ENCODE results near the gene EVC.
"Not testable (repeated sequence)": the region's sequence is repeated elsewhere in the genome, so short reads cannot be mapped to it uniquely, and the experiment has no call there.

Gene EVC

DNA sequence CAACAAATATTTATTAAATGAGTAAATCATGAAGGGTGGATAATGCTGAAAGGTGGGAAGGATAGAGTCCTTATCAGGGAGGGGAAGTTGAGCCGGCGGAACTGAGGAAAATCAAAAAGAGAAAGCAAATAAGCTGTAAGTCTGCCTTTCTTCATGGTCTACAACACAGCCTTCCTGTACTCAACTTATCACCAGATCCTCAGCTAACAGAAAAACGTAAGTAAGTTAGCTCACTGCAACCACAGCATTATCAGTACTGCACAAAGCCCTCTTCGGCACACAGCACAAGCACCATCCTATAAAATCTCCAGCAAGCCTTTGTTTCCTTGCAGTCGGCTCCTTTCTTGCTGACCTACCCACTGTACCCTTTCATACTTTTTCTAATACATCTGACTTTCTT is 111.6 kb downstream of the EVC start:
- DNase-seq: no peak

- no peak for DNase-seq
These were observed 112.7 kb downstream of the EVC start for GRCh38 chr4:5823542-5824211.

- DNase-seq: no peak
These were observed 113.2 kb downstream of the EVC start for GRCh38 chr4:5824227-5824626.

DNA sequence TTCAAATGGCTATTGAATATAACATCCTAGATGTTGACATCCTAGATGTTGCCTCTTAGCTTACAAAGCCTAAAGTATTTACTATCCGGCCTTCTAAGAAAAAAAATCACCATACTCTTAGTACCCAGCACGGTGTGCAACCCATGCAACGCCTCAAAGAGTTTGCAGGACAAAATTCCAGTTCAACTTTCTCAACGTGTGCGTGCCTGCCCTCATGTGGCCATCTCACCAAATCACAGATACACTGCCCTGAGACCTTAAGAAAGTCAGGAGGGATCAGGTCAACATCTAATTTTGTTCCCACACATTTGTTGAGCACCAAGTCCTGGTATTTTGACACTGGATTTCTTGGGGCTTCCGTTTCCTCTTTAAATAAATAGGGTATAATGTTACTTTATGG is 113.6 kb downstream of the EVC start:
- DNase-seq: no peak

- no peak for DNase-seq
These were observed 114.5 kb downstream of the EVC start for GRCh38 chr4:5825321-5826041.

GRCh38 chr4:5826437-5827107 is 115.6 kb downstream of the EVC start:
- no peak for DNase-seq

DNA sequence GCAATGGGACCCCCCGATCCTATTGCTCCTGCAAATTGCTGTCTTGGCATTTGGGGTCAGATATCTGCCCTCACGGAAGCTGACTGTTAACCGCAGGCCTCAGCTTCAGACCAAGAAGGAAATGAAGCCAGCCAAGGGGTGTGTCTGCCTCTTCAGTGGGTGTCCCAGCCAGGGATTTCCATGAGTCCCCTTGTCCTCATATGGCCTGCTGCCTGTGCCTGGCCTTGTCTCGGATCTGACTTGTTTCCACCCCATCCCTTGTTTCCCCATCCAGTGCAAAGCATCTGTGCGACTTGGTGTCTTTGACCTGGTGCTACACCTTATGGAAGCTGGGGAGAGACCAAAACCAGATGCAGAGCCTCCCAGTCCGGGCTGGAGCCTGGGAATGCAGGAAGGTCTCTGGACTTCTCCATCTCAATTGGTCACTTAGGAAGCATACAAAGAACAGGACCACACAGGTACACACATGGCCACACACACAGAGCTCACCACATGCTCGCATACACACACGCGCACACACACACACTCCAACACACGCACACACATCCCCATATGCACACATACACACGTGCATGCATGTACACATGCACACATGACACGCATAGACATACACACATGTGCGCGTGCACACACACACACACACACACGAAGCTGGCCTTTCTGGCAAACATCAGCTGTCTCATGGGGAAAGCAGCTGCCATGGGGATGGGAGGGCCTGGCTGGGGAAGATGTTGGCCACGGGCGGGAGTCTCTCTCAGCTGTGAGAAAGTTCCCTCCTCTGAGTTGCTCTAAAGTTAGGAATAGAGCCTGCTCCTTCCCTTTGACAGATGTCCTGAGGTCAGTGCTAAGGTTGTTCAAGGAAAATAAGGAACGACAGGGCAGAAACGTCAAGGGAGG is 116.4 kb downstream of the EVC start:
- DNase-seq: no peak

GRCh38 chr4:5828005-5828391 is 117.0 kb downstream of the EVC start:
- DNase-seq: no peak

DNA sequence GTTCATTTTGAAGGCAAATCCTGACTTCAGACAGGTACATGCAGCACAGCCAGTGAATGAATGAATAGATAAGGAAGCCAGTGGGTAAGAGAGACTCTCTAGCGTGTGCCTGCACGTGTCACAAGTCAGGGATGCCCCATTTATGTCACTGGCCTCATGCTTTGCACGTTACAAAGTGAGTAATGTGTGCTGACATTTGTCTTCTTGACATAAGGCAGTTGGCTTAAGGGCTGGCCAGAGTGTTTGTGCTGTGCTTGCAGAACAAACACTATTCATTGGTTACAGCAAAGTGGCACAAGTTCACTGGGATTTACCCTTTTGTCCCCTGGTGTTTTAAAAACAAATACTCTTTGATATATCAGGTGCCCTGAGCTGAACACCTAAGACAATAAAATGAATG is 125.9 kb downstream of the EVC start:
- no peak for DNase-seq

DNA sequence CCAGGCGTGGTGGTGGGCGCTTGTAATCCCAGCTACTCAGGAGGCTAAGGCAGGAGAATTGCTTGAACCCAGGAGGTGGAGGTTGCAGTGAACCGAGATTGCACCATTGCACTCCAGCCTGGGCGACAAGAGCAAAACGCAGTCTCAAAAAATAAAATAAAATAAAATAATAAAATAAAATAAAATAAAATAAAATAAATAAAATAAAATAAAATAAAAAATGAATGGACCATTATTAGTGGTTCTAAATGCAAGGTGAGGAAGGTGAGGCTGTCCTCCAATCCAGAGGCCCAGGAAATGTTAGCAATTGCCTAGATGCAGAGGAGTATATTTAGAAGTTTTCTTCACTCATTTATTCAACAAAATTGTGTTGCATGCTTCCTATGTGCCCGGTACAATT is 126.5 kb downstream of the EVC start:
- DNase-seq: not testable (repeated sequence)

GRCh38 chr4:5839332-5839731 is 128.3 kb downstream of the EVC start:
- no peak for DNase-seq

- DNase-seq: no peak
These were observed 129.0 kb downstream of the EVC start for GRCh38 chr4:5839751-5840674.

GRCh38 chr4:5842456-5842855 is 131.5 kb downstream of the EVC start:
- no peak for DNase-seq

DNA sequence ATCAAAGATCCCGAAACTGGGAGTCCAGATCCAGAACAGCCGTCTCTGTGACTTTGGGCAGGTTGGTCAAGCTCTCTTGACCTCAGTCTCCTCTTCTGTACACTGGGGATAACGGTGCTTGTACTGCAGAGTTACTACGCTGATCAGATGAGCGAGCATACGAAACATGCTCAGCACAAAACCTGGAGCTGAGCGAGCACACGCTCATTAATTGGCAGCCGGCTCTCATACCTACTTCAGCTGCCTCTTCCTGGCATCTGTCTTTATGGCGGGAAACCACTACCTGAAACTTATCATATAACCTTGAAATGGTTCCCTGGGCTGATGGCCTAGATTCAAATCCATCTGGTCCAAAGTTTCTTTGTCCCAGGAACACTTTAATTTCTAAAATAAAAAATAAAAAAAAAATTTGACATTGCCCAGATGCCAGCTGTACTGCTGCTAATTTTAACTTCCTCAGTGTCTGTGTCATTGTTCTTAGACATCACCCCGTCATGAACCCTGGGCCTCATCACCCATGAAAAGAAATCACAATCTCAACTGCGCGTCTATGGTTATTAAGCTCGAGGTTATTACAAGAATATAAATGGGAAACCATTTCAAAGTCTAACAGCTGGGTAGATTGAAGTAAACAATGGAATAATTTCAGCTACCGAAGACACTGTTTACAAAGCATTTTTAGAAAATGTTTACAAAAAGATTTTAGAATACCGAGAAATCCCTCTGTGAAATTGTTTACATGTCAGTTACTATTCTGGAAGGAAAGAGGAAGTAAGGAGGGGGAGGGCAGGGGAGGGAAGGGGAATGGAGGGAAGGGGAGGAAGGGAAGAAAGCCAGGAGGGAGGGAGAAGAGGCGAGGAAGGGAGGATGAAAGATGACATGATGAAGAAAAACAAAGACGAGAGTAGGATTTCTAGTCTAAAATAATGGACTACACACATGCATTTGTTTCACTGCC is 132.9 kb downstream of the EVC start:
- no peak for DNase-seq

GRCh38 chr4:5845035-5845905 is 134.3 kb downstream of the EVC start:
- no peak for DNase-seq

GRCh38 chr4:5851637-5852301 is 140.8 kb downstream of the EVC start:
- no peak for DNase-seq

DNA sequence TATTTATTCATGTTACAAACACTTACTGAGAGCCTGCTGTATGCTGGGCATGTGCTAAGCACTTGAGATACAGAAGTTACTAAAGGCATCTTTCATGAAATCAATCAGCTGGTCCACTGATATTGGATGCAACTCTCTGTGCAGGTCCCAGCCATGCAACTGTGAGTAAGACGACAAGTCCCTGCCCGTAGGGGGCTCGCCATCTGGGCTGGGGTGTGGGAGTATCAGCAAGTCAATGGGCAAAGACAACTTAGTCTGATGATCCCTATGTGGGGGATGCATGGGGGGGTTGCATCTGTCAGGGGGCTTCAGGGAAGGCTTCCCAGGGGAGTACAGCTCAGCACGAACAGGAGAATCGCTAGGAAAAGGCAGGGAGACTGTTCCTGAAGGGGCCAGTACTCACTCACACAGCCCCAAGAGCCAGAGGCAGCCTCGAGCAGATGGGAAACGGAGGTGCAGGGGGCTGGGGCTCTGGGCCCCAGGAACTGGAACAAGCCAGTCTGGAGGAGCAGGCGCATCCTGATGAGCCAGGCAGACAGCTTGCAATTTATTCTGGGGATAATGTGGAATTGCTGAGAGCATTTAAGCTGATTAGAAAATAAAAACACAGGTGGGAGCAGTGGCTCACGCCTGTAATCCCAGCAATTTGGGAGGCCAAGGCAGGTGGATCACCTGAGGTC is 141.7 kb downstream of the EVC start:
- DNase-seq: no peak

DNA sequence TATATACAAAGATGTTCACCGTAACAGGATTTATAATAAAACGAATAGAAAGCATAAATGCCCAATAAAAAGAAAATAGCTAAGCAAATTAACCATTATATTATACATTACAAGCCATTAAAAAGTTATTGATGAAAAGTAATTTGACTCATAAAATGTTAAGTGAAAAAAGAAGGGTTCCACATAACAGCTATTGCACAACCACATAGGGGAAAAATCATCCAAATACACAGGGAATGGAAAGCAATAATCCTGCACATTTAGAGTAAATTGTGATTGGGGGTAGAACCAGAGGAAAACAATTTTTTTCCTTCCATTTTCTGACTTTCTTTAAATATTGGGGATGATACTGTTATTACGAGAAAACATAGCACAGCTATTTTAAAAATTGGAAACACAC is 143.9 kb downstream of the EVC start:
- DNase-seq: no peak

DNA sequence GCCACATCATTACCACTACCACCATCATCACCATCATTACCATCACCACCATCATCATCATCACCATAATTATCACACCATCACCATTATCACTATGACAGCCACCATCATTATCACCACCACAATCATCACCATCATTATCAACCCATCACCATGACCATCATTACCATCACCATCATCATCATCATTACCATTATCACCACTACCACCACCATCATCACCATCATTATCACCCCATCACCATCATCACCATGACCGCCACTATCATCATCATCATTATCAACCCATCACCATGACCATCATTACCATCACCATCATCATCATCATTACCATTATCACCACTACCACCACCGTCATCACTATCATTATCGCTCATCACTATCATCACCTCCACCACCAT is 145.4 kb downstream of the EVC start:
- DNase-seq: not testable (repeated sequence)

Data from GOT3 (cell line).